ENCODE measurements around the gene ELF3.

Gene ELF3

DNA sequence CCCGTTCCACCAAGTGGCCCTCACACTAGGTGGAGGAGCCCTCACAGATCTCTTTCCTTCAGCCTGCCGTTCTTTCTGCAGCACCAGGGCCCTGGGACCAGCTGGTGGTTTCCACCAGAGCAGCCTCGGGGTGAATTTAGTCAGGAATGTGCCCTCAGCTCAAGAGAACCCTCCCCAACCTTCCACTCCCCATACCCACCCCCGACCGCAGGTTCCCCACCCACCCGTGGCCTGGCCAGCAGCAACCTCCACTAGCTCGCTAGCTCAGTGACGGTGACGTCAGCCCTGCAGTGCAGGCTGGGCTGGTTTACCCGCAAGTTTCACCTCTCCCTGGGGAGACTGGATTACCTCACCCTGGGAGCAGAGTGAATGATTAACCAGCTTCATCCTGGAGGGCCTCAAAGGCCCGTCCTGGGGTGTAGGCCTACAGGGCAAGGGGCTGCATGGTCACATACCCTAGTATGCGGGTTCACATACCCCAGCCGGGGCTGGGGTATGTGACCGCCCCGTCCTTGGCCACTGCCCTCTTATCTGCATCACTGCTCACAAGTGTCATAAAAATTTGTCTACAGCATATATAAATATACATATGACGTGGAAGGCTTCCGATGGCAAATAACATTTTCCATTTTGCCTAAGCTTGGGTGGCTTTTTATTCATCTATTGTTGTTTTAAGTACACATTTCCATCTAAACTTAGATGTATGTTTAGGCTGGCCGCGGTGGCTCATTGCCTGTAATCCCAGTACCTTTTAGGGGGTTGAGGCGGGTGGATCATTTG lies 24.5 kb downstream of the ELF3 start:
- H3K4me3 ChIP-seq (ENCODE audit: control insufficient read depth, low read depth, low read length), result no peak overlapping the region
- TF ChIP-seq, protein P1, sequence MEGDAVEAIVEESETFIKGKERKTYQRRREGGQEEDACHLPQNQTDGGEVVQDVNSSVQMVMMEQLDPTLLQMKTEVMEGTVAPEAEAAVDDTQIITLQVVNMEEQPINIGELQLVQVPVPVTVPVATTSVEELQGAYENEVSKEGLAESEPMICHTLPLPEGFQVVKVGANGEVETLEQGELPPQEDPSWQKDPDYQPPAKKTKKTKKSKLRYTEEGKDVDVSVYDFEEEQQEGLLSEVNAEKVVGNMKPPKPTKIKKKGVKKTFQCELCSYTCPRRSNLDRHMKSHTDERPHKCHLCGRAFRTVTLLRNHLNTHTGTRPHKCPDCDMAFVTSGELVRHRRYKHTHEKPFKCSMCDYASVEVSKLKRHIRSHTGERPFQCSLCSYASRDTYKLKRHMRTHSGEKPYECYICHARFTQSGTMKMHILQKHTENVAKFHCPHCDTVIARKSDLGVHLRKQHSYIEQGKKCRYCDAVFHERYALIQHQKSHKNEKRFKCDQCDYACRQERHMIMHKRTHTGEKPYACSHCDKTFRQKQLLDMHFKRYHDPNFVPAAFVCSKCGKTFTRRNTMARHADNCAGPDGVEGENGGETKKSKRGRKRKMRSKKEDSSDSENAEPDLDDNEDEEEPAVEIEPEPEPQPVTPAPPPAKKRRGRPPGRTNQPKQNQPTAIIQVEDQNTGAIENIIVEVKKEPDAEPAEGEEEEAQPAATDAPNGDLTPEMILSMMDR (conservative IDR thresholded peaks at IDR 0.05; ENCODE audit: control insufficient read depth, insufficient read depth, low read depth, low read length), result no peak
- DNase-seq (ENCODE audit: low read depth), result peak; percentile 97

DNA sequence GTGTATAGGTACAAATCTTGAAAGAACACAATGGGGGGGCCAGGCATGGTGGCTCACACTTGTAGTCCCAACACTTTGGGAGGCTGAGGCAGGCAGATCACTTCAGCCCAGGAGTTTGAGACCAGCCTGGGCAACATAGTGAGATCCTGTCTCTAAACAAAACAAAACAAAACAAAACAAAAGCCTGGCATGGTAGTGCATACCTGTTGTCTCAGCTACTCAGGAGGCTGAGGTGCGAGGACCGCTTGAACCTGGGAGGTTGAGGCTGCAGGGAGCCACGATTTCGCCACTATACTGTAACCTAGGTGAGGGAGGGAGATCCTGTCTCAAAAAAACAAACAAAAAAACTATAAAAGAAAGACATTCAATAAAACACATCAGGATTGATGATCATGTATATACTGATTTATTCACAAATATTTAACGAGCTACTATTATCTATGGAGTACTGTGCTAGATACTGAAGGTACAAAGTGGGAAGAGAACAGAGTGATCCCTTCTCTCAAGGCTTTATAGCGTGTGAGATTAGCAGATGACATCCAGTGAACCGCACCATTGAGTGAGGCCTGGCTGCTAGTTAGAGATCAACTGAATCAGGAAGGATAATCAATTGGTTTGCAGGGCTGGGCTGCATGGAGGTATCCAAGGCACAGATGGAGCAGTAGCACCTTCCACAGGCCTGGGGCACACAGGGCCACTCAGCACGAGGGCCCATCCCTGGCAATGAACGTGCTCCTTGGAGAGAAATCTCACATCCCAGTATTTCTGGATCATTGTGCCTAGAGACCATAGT lies 26.4 kb downstream of the ELF3 start:
- TF ChIP-seq, protein P1 (conservative IDR thresholded peaks at IDR 0.05; ENCODE audit: control insufficient read depth, insufficient read depth, low read depth, low read length), result no peak
- no peak overlapping the region for H3K4me3 ChIP-seq (ENCODE audit: control insufficient read depth, low read depth, low read length)
- DNase-seq (ENCODE audit: low read depth), result no peak

DNA sequence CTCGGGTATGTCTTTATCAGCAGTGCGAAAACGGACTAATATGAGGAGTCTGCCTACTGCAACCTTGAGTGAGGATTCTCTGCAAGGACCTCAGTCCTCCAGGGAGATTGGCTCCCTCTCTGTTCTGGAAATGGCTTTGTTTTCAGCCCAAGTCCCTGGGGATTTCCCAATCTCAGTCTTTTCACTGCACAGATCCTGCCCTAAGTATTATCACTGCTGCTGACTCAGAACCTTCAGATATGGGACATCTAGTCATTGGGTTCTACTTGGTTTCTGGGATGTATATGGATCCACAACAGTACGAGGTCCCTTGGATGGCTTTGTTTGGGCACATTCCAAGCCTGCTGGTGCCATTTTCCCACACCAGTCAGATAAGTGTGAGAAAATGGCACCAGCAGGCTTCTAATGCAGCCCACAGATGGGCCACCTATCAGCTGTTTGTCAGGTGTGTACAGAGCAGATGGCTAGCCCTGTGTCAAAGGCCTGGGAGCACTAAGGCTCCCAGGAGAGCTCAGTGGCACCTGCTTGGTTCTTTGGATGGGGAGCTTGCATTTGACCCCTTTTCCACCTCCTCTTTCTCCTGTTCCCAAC lies 27.4 kb downstream of the ELF3 start:
- TF ChIP-seq, protein P1 (conservative IDR thresholded peaks at IDR 0.05; ENCODE audit: control insufficient read depth, insufficient read depth, low read depth, low read length), result no peak
- DNase-seq (ENCODE audit: low read depth), result peak; percentile 17
- H3K4me3 ChIP-seq (ENCODE audit: control insufficient read depth, low read depth, low read length), result no peak overlapping the region

DNA sequence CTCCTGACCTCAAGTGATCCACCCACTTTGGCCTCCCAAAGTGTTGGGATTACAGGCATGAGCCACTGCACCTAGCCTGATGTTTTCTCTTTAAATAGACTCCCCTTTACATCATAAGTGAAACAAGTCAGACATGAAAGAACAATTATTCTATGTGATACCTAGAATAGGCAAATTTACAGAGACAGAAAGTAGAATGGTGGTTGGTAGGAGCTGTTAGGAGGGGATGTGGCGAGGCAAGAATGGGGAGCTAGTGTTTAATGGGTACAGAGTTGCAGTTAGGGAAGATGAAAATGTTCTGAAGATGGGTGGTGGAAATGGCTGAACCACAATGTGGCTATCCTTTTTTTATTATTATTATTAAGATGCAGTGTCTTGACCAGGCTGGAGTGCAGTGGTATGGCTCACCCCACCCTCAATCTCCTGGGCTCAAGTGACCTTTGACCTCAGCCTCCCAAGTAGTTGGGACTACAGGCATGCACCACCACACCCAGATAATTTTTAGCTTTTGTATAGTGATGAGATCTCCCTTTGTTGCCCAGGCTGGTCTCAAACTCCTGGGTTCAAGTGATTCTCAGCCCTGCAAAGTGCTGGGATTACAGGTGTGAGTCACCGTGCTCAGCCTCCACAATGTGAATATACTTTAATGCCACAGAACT lies 28.4 kb downstream of the ELF3 start:
- DNase-seq (ENCODE audit: low read depth), result no peak
- TF ChIP-seq, protein P1 (conservative IDR thresholded peaks at IDR 0.05; ENCODE audit: control insufficient read depth, insufficient read depth, low read depth, low read length), result no peak
- H3K4me3 ChIP-seq (ENCODE audit: control insufficient read depth, low read depth, low read length), result no peak overlapping the region

DNA sequence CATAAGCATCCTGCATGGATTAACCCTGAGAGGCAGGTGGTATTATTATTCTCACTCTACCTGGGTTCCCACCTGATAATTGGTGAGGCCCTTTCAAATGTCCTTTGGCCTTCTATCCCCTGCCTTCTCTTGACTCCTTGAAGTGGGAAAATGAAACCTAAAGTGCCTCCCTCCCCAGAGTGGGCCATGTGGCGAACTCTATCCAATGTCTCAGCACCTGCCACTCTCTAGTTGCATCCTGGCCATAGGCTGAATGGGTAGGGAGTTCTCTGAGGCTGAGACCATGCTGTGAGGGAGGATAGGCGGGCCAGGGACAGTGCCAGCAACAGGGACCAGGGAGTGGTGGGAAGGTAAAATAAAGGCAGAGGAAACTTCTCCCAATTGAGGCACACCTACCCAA lies 35.3 kb downstream of the ELF3 start:
- H3K4me3 ChIP-seq (ENCODE audit: control insufficient read depth, low read depth, low read length), result no peak overlapping the region
- TF ChIP-seq, protein P1 (conservative IDR thresholded peaks at IDR 0.05; ENCODE audit: control insufficient read depth, insufficient read depth, low read depth, low read length), result no peak
- no peak for DNase-seq (ENCODE audit: low read depth)

DNA sequence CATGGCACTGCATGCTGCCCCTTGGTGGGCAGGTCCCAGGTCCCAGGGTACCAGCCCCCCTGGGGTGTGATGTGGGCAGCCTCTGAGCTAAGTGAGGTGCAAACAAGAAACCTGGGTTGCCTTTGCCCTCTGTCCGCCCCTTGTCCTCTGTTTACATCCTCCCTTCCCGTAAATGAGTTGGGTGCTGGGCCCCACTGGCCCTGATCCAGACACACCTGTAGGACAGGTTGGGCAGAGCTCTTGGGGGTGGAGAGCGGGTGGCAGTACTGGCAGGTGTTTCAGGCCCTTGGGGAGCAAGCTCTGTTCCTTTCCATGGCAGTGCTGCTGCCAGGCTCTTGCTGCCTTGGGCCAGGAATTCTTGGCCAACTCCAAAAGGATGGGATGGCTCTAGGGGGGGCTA lies 35.8 kb downstream of the ELF3 start:
- no peak for DNase-seq (ENCODE audit: low read depth)
- no peak overlapping the region for H3K4me3 ChIP-seq (ENCODE audit: control insufficient read depth, low read depth, low read length)
- TF ChIP-seq, protein P1 (conservative IDR thresholded peaks at IDR 0.05; ENCODE audit: control insufficient read depth, insufficient read depth, low read depth, low read length), result no peak
